HepG2 (cell line): ENCODE data around the gene GFRA4. TPM values are rescaled to one million over a fixed set of nuclear protein-coding genes. Genes with fewer than 3 reads are reported as not detected.

Source experiments
- ATAC-seq: fragments of 200-7000 bp; cut with Tn5 transposase; 3 replicates; pipeline ENCODE4 v1.9.1; 2020; ENCODE audit warnings: mild to moderate bottlenecking, moderate library complexity
- BruUV-seq: library from RNA; stranded (reverse); fragments of 400-500 nt; replicated peaks from 2 replicates; lab custom pipeline; 2021; lab: Mats Ljungman, UMichigan
- CTCF ChIA-PET: fragments of 300-600 bp; formaldehyde crosslinking; extraction: SDS; loops from one replicate; lab custom pipeline; 2021; ENCODE audit warnings: low total read pairs, inconsistent platforms, low intra/inter-chr PET ratio; lab: Yijun Ruan, JAX
- POLR2A ChIA-PET: fragments of 350-600 bp; sonication (Branson Sonifier 250); formaldehyde crosslinking; loops from one replicate; lab custom pipeline; 2020; ENCODE audit warnings: antibody characterized with exemption, inconsistent platforms; lab: Yijun Ruan, JAX
- DNase-seq: peaks from one replicate; pipeline ENCODE4 v3.0.0-alpha.2; 2015; ENCODE audit warnings: low spot score
- FAIRE-seq: peaks from 3 replicates; lab custom pipeline; 2011; peaks lifted over from hg19 to GRCh38; lab: Jason Lieb, UNC
- H2AFZ ChIP-seq: one replicate; pipeline ENCODE4 v1.6.1; 2011; ENCODE audit warnings: low read length, inconsistent platforms
- H3K27ac ChIP-seq: fragments of 300-600 bp; 3 replicates; pipeline ENCODE4 v1.8.0; 2011; ENCODE audit warnings: mixed run types, mild to moderate bottlenecking, mixed read lengths, low read length, inconsistent platforms; ENCODE audit not compliant: insufficient read depth; ENCODE audit errors: extremely low read length
- H3K27me3 ChIP-seq, 2 experiments: fragments of 200-600 bp in 1 of 2; 2 replicates in 1 of 2; 3 replicates in 1 of 2; pipeline versions ENCODE4 v1.6.0 to v1.8.0; 2011; ENCODE audit warnings: low read length in 2 of 2, mild to moderate bottlenecking in 2 of 2, moderate library complexity in 2 of 2, inconsistent platforms in 1 of 2; ENCODE audit not compliant: insufficient read depth in 2 of 2, control insufficient read depth in 1 of 2
- H3K36me3 ChIP-seq, 2 experiments: fragments of 200-600 bp in 1 of 2; replicated peaks in 1 of 2; 2 replicates in 1 of 2; 3 replicates in 1 of 2; pipeline versions ENCODE4 v1.5.1 to v1.8.0; 2011; ENCODE audit warnings: low read length in 2 of 2, inconsistent platforms in 1 of 2; ENCODE audit not compliant: insufficient read depth in 2 of 2, control insufficient read depth in 1 of 2
- H3K4me1 ChIP-seq: 2 replicates; pipeline ENCODE4 v1.5.1; 2012; ENCODE audit warnings: low read length, inconsistent platforms; ENCODE audit not compliant: insufficient read depth
- H3K4me2 ChIP-seq: 2 replicates; pipeline ENCODE4 v1.6.0; 2011; ENCODE audit warnings: low read depth, low read length, inconsistent platforms
- H3K4me3 ChIP-seq, 3 experiments: fragments of 200-600 bp in 1 of 3; sonication (generic), shearing (Covaris generic) in 1 of 3; replicated peaks in 1 of 3; 2 replicates each; pipeline ENCODE4 v1.5.1; 2011 to 2016; ENCODE audit warnings: low read length in 3 of 3, inconsistent platforms in 2 of 3, low read depth in 2 of 3, mild to moderate bottlenecking in 2 of 3, control low read depth in 1 of 3, mixed read lengths in 1 of 3; ENCODE audit not compliant: insufficient read depth in 1 of 3
- H3K79me2 ChIP-seq: one replicate; pipeline ENCODE4 v1.6.1; 2011; ENCODE audit warnings: low read length, inconsistent platforms; ENCODE audit not compliant: insufficient read depth
- H3K9ac ChIP-seq: 2 replicates; pipeline ENCODE4 v1.6.0; 2011; ENCODE audit warnings: mild to moderate bottlenecking, low read depth, low read length, inconsistent platforms; ENCODE audit not compliant: insufficient read depth
- H3K9me3 ChIP-seq: 2 replicates; pipeline ENCODE4 v1.5.1; 2012; ENCODE audit warnings: mild to moderate bottlenecking, low read length
- H4K20me1 ChIP-seq: 2 replicates; pipeline ENCODE4 v1.6.0; 2011; ENCODE audit warnings: inconsistent platforms, mild to moderate bottlenecking, low read length, moderate library complexity; ENCODE audit not compliant: insufficient read depth
- EED ChIP-seq: sonication (generic); formaldehyde crosslinking; IDR thresholded peaks from 2 replicates; pipeline ENCODE4 v1.5.0; 2020; ENCODE audit warnings: mild to moderate bottlenecking, missing genetic modification reagents
- LBX2 ChIP-seq: sonication (generic); formaldehyde crosslinking; IDR thresholded peaks from 2 replicates; pipeline ENCODE4 v1.5.0; 2020; ENCODE audit warnings: missing genetic modification reagents, mild to moderate bottlenecking, borderline replicate concordance
- ZNF572 ChIP-seq: sonication (generic); formaldehyde crosslinking; IDR thresholded peaks from 2 replicates; pipeline ENCODE4 v1.5.1; 2020; ENCODE audit warnings: mild to moderate bottlenecking, missing genetic modification reagents
- ZNF687 ChIP-seq: sonication (generic); formaldehyde crosslinking; IDR thresholded peaks from 2 replicates; pipeline ENCODE4 v1.5.1; 2020; ENCODE audit warnings: mild to moderate bottlenecking, missing genetic modification reagents, moderate library complexity
- WGBS: methylation state at CpG from one replicate; pipeline ENCODE4 v1.1.6; 2017; ENCODE audit warnings: low lambda C conversion rate; 5-methylcytosine and 5-hydroxymethylcytosine counted together
- in situ Hi-C: cut with HindIII; loops from 2 replicates; pipeline ENCODE4 v1.10.0; 2017; ENCODE audit warnings: low pct_unique_long_range_greater_than_20kb; ENCODE audit not compliant: extremely low pct_ligation_motif_present
- intact Hi-C: fragments of 100-400 bp; cut with micrococcal nuclease; formaldehyde crosslinking; loops from one replicate; pipeline ENCODE4 v1.10.0; 2022; ENCODE audit not compliant: unreplicated experiment
- polyA plus RNA-seq, 8 experiments: library from polyadenylated mRNA; depleted of rRNA in 3 of 8; stranded (reverse) in 7 of 8; unstranded in 1 of 8; fragments of >200 nt; fragmentation: Illumina TruSeq in 4 of 8; extraction: Trizol in 4 of 8; gene quantifications; 2 replicates each; pipeline versions ENCODE4 v1.2.1 to v1.2.3, GENCODE V29; 2011 to 2016; ENCODE audit warnings: low read depth in 4 of 8, missing spikeins in 1 of 8, mixed read lengths in 1 of 8; ENCODE audit not compliant: insufficient read depth in 1 of 8
- total RNA-seq, 5 experiments: library from RNA; depleted of rRNA; stranded (reverse); fragments of >200 nt; fragmentation: Illumina TruSeq; extraction: Trizol; gene quantifications; 2 replicates each; pipeline ENCODE4 v1.2.3, GENCODE V29; 2016; ENCODE audit warnings: low read depth in 1 of 5
- TF ChIP-seq, protein P1 (sequence below): sonication (generic); formaldehyde crosslinking; IDR thresholded peaks from 2 replicates; pipeline ENCODE4 v1.5.0; 2020; ENCODE audit warnings: missing genetic modification reagents, mild to moderate bottlenecking, borderline replicate concordance

Gene GFRA4
- total and polyA plus RNA-seq, 2 of the 13 experiments (the other 11 are each of a cell fraction or from before 2014, with no cell fraction given), result not detected

- peak; percentile 88 for TF ChIP-seq ZNF572 (CRISPR knock-in tag)
- TF ChIP-seq, protein P1, sequence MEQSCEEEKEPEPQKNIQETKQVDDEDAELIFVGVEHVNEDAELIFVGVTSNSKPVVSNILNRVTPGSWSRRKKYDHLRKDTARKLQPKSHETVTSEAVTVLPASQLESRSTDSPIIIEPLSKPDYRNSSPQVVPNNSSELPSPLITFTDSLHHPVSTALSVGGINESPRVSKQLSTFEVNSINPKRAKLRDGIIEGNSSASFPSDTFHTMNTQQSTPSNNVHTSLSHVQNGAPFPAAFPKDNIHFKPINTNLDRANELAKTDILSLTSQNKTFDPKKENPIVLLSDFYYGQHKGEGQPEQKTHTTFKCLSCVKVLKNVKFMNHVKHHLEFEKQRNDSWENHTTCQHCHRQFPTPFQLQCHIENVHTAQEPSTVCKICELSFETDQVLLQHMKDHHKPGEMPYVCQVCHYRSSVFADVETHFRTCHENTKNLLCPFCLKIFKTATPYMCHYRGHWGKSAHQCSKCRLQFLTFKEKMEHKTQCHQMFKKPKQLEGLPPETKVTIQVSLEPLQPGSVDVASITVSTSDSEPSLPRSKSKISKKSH, result no peak
- TF ChIP-seq EED (CRISPR knock-in tag), result no peak
- TF ChIP-seq, all 625 proteins: peak for 31
These were observed 5.0 kb downstream of the GFRA4 start (continued) for GRCh38 chr20:3658019-3658715.

DNA sequence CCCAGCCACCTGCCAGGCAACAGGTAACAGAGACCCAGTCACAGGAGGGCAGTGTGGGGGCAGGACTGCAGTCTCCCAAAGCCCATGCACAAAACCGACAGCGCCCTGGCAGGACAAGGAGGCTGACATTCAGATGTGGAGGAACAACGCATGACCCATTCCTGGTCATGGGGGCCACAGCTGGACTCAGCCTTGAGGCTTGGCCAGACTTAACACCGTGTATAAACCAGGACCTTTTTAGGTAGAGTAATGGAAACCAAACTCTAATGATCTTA is 8.1 kb downstream of the GFRA4 start:
- no peaks in the 10 kb centered on the region for H3K9me3 ChIP-seq
- H3K4me1 ChIP-seq, result peaks cover 48% of the 10 kb centered on the region
- intact Hi-C loops, result no loop called here
- FAIRE-seq, result no peak
- no peak overlapping the region for H2AFZ ChIP-seq
- CTCF ChIA-PET, result no interaction called here
- in situ Hi-C loops, result no loop called here
- H3K4me2 ChIP-seq, result no peak overlapping the region
- H4K20me1 ChIP-seq, result no peaks in the 10 kb centered on the region
- no peak for ATAC-seq
- POLR2A ChIA-PET, result no interaction called here
- WGBS, result 82% methylated on average over 4 of the region's 4 CpGs
- H3K27me3 ChIP-seq, result no peaks in the 10 kb centered on the region
- BruUV-seq, result no TSS peak
- TF ChIP-seq LBX2 (no peak), ZNF687 (CRISPR knock-in tag) (peak; percentile 1; the same call in 1 of the 2 replicates)
- no peak overlapping the region for H3K9ac ChIP-seq
- peaks cover under 1 to 4% of the 10 kb centered on the region in 2 experiments; a peak in 2 of 5 replicates for H3K36me3 ChIP-seq
- no peak overlapping the region for H3K27ac ChIP-seq
- no peak for DNase-seq
- H3K79me2 ChIP-seq, result no peaks in the 10 kb centered on the region
- H3K4me3 ChIP-seq, result no peak overlapping the region
